NCI-H1048 (cell line): ENCODE measurements around the gene TNFSF12.
"Not testable (repeated sequence)": the region's sequence is repeated elsewhere in the genome, so short reads cannot be mapped to it uniquely, and the experiment has no call there.

Experiments
- DNase-seq: peaks from one replicate; lab custom pipeline; 2025; lab: John Stamatoyannopoulos, UW

TNFSF12 gene

DNA sequence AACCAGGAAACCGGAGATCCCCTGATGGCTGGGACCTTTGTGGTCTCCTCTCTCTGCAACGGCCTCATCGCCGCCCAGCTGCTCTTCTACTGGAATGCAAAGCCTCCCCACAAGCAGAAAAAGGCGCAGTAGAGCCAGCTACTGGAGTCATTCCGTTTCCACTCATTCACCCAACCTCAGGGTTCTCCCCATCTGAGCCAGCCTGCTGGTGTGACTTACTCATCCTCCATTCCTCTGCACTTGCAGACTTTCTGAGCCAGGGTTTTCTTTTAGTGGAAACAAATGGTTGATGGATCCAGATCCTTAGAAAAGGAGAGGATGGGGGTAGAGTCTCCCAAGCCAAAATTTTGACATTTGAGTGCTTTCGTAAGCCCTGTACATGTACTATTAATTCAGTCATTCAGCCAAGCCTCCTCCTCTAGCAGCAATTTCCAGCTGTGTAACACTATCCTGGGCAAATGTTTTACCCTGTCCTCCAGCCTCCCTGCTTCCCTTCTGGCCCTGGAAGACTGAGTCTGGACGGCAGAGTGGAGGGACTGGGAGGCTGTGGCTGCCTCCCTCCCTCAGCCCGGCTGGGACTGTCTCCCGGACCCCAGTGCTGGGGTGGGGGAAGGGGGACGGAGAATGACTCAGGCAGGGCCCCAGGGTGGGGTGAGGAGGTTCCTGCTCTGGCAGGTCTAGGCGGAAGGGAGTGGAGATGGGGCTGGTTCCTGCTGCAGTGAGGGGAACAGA, 38.7 kb downstream of the TNFSF12 start:
- no peak for DNase-seq

DNA sequence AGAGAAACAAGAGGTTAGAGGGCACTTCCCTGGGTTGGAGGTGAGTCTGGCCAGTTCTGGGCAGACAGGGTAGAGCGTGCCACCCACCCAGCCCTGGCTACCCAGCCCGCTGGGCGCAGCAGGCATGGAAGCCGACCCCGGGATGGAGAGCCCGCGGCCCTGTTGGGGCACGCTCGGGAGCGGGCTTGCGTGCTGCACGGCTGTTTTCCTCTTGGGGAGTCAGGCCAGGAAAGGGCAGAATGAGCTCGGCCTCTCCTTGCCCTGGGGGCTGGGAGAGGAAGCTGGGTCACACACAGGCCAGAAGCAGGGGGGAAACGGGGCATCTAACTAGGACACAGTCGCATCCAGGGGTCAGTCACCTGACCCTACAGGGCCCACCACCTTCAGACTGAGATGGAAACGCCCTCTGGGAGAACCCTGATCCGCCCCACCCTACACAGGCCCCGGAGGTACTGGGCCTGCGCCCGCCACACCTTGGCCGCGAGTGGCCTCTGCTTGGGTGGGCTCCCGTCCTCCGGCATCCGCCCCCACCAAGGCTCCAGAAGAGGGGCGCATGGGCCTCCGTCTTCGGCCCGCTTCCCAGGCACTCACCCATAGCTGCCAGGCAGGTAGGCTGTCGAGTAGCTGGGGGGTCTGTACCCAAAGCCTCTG, 39.8 kb downstream of the TNFSF12 start:
- no peak for DNase-seq

DNA sequence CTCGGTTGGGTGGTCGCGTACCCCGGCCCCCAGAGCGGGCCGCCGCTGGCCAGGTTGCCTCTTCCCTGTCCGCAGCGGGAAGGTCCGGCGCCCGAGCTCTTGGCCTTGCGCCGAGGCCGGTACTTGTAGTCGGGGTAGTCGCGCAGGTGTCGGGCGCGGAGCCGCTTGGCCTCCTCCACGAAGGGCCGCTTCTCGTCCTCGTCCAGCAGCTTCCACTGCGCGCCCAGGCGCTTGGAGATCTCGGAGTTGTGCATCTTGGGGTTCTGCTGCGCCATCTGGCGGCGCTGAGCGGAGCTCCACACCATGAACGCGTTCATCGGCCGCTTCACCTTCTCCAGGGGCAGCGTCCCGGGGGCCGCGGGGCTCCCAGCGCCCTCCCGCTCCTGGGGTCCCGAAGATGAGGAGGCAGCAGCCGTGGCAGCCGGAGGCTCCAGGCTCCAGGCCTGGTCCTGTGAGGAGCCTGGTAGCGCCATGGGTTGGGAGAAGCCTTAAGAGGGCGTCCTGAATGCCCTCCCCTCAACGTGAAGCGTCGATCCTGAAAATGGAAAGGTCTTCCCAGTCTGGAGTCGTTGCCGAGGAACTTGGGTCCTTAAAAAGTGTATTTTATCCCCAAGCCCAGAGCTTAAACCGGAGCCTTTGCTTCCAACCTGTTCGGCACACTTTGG, 40.5 kb downstream of the TNFSF12 start:
- no peak for DNase-seq

DNA sequence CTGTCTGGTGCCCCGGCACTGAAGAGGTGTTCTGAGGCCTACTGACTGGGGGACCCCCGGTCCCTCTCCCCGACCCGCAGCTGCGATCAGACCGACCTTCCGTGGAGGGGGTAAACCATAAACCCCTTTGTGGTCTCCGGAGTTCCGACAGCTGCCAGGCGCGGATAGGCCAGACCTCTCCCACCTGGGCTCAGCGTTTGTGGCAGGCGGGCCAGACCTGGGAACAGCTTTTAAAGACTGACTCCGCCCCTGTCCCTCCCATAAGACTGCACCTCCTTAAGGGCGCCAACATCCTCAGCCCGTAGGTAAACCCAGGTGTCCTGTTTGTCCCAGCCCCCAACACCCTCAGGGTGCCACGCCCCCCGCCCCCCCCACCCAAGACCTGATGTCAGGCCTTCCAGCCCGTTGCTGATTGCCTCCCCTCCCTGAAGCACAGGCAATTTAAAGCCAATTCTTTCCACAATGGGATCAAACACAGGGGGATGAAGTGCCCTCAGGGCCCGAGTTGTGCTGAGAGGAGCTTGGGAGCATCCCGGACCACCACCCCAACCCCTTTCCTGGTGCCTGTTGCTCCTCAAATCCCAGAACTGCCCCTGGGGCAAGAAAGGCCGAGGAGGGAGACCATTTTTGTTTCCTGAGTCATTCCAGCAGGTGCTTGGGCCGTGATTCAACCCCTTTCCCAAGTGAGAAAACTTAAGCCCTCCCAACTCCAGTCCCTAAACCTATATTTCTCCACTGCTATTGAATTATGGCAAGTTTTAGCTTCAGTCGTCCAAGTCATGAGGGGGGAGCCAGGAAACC, 41.2 kb downstream of the TNFSF12 start, which contains the start of gene SOX15:
Gene SOX15 (minus strand): TSS at position 204 of the 801 bp plus-strand sequence. CDS start 418 bp downstream, outside the sequence.
- no peak for DNase-seq

DNA sequence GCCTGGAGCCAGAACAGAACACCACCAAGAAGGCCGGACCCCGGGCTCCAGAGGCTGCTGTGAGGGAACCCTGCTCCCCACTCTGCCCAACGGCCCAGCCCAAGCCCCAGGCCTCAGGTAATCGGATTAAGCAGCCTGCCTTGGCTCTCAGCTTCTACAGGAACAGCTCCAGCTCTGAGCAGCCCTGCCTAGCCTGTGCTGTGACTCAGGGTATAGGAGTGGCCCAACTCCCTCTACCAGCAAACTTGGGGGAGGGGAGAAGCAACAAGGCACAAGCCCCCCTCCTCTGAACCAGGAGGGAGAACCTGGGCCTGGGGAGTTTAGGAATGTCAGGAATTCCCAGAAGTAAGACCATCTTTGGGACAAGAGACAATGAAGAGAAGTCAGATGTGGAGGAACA, 41.9 kb downstream of the TNFSF12 start:
- no peak for DNase-seq

DNA sequence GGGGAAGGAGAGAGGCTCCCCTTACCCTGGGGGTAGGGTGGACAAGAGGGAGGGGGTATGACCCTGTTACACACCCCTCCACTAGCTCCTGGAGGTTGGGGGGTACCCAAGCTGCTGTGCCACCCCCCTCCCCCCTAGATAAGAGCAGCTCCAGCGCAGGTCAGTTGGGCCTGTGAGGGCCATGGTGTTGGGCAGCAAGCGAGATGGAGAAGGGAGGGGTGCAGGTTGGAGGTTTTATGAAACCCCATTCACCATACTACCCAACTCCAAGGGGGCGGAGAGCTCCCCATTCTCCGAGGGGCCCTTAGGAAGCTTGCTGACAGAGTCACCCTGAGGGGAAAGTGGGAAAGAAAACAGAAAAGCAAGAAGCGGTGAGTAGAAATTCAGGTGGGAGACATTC, 42.7 kb downstream of the TNFSF12 start:
- no peak for DNase-seq

DNA sequence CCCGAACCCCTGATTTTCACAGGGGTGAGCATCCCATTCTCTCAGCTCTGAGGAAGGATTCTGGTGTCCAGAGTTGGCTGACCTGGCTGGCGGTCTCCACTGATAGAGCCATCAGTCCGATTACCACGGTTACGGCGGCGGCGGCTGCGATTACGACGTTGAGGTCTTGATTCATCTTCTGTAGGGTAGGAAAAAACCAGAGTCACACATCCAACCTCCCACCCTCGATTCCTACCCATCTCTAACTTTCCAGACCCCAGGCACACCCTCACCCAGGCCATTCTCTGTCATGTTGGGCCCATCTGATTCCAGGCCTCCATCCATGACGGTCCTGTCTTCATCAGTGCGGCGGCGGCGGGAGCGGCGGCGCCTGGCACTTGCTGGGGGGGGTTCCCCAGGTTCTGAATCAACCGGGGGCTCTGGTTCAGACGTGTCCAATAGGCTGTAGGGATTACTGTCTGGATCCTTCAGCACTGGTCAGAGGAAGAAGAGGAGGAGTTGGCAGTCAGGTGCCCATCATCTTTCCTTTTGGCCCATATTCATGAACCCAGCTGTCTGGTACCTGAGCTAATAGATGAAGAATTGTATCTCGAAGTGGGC, 43.7 kb downstream of the TNFSF12 start:
- no peak for DNase-seq

DNA sequence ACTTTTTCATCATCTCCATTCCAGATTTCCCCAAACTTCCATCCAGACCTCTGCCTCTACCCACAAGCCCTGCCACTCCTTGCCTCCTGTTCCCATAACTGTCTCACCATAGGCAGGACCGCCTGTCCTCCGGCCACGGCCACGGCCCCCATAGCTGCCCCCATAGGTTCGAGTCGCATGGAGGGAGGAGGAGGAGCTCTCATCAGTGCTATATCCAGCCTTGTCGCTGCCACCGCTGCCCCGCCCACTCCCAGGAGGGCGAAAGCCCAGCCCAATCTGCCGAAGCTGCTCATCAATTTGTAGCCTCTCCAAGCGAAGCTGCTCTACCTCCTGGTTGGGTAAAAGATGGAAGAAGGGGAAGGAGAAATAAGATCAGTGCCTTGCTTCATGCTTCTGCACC, 44.4 kb downstream of the TNFSF12 start:
- DNase-seq = no peak

DNA sequence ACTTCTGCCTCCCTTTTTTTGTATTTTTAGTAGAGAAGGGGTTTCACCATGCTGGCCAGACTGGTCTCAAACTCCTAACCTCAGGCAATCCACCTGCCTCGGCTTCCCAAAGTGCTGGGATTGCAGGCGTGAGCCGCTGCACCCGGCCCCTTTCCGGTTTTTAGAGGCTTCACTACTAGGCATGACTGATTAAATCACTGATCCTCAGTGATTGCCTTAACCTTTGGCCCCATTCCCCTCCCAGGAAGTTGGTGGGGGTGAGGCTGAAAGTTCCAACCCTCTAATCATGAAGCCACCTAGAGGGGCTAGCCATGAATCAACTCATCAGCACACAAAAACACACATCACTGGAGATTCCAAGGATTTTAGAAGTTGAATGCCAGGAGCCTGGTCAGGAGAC, 48.7 kb downstream of the TNFSF12 start:
- DNase-seq = not testable (repeated sequence)

DNA sequence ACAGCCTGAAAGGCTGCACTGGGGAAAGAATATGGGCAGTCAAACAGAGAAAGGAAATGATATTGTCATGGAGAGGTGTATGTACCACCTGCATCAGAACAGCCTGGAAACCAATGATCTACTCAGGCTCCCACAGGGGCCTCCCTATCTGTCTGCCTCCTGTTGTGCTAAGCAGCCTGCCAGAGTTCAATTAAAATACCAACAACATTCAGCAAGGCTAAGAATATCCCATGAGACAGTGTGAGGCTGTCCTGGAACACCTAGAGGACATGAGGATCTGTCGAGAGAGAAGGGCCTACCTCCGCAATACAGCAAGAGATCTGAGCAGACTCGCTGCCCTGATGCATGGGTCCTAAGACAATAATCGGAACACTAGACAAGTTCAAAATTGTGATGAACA, 57.4 kb downstream of the TNFSF12 start:
- DNase-seq = no peak
